KG1 (cell line): ENCODE measurements around the gene PDCD1.
"Not testable (repeated sequence)": the region's sequence is repeated elsewhere in the genome, so short reads cannot be mapped to it uniquely, and the experiment has no call there.

ENCODE experiments used
- DNase-seq: peaks from one replicate; lab custom pipeline; 2025; lab: John Stamatoyannopoulos, UW

The PDCD1 gene

GRCh38 chr2:241858206-241859016, at the start of gene PDCD1:
PDCD1 (minus strand) TSS chr2:241858894; CDS start chr2:241858838, 56 bp downstream.
- DNase-seq = no peak

GRCh38 chr2:241907831-241908230, 49.1 kb upstream of the PDCD1 start:
- DNase-seq = not testable (repeated sequence)

- DNase-seq = no peak
These were observed 48.3 kb upstream of the PDCD1 start for GRCh38 chr2:241906826-241907570.

GRCh38 chr2:241906378-241906770, 47.7 kb upstream of the PDCD1 start:
- DNase-seq = not testable (repeated sequence)

- no peak for DNase-seq
These were observed 47.2 kb upstream of the PDCD1 start for GRCh38 chr2:241905716-241906377.

- DNase-seq = no peak
These were observed 46.4 kb upstream of the PDCD1 start for GRCh38 chr2:241904791-241905710.

GRCh38 chr2:241904011-241904718, 45.5 kb upstream of the PDCD1 start:
- no peak for DNase-seq

GRCh38 chr2:241903121-241904010, 44.7 kb upstream of the PDCD1 start:
- DNase-seq = no peak

GRCh38 chr2:241902357-241902991, 43.8 kb upstream of the PDCD1 start:
- DNase-seq = no peak

GRCh38 chr2:241901500-241902351, 43.0 kb upstream of the PDCD1 start:
- DNase-seq = no peak

GRCh38 chr2:241901018-241901380, 42.3 kb upstream of the PDCD1 start:
- DNase-seq = no peak

GRCh38 chr2:241900251-241901017, 41.7 kb upstream of the PDCD1 start:
- no peak for DNase-seq

- no peak for DNase-seq
These were observed 40.0 kb upstream of the PDCD1 start for GRCh38 chr2:241898463-241899270.

GRCh38 chr2:241897231-241897916, 38.7 kb upstream of the PDCD1 start:
- no peak for DNase-seq

GRCh38 chr2:241896746-241897201, 38.1 kb upstream of the PDCD1 start:
- DNase-seq = no peak
